Karpas-422 (cell line): ENCODE measurements around the gene PYGO1. TPM values are rescaled to one million over a fixed set of nuclear protein-coding genes. Genes with fewer than 3 reads are reported as not detected.

Source experiments
- DNase-seq: peaks from one replicate; pipeline ENCODE4 v3.0.0-alpha.2; 2015
- H2AFZ ChIP-seq: fragments of 200-600 bp; sonication (generic); 2 replicates; pipeline ENCODE4 v1.6.1; 2014; ENCODE audit warnings: antibody characterized with exemption, low read length, mixed read lengths
- H3K27ac ChIP-seq: fragments of 200-600 bp; sonication (generic); 2 replicates; pipeline ENCODE4 v1.5.1; 2014; ENCODE audit warnings: mild to moderate bottlenecking, low read length, moderate library complexity
- H3K27me3 ChIP-seq: fragments of 200-600 bp; sonication (generic); 2 replicates; pipeline ENCODE4 v1.6.1; 2014; ENCODE audit warnings: low read length, mixed read lengths
- H3K36me3 ChIP-seq: fragments of 200-600 bp; sonication (generic); 2 replicates; pipeline ENCODE4 v1.6.1; 2014; ENCODE audit warnings: low read length, mixed read lengths; ENCODE audit not compliant: insufficient read depth
- H3K4me1 ChIP-seq: fragments of 200-600 bp; sonication (generic); 2 replicates; pipeline ENCODE4 v1.6.1; 2014; ENCODE audit warnings: mild to moderate bottlenecking, low read length, mixed read lengths
- H3K4me2 ChIP-seq: fragments of 200-600 bp; sonication (generic); 2 replicates; pipeline ENCODE4 v1.6.1; 2014; ENCODE audit warnings: low read length, low read depth, mild to moderate bottlenecking; ENCODE audit not compliant: poor library complexity, severe bottlenecking
- H3K4me3 ChIP-seq: fragments of 200-600 bp; sonication (generic); 2 replicates; pipeline ENCODE4 v1.5.1; 2014; ENCODE audit warnings: mild to moderate bottlenecking, antibody characterized with exemption, low read length, mixed read lengths
- H3K79me2 ChIP-seq: fragments of 200-600 bp; sonication (generic); 2 replicates; pipeline ENCODE4 v1.6.1; 2014; ENCODE audit warnings: mild to moderate bottlenecking, low read length, mixed read lengths
- H3K9ac ChIP-seq: fragments of 200-600 bp; sonication (generic); 2 replicates; pipeline ENCODE4 v1.6.0; 2014; ENCODE audit warnings: low read length
- H3K9me2 ChIP-seq: fragments of 200-600 bp; sonication (generic), shearing (Covaris generic); replicated peaks from 2 replicates; pipeline ENCODE4 v1.6.0; 2014; ENCODE audit warnings: mild to moderate bottlenecking, low read length, moderate library complexity; ENCODE audit not compliant: insufficient read depth
- H3K9me3 ChIP-seq: fragments of 300-700, 200-600 bp; sonication (generic); 2 replicates; pipeline ENCODE4 v1.6.1; 2014; ENCODE audit warnings: low read length, mixed read lengths
- H4K20me1 ChIP-seq: fragments of 200-600 bp; sonication (generic); 2 replicates; pipeline ENCODE4 v1.6.1; 2014; ENCODE audit warnings: mild to moderate bottlenecking, antibody characterized with exemption, low read length, low read depth; ENCODE audit not compliant: insufficient read depth
- total RNA-seq: library from RNA; depleted of rRNA; stranded (reverse); fragments of >200 nt; shearing (Covaris generic); gene quantifications from 2 replicates; pipeline ENCODE4 v1.2.3, GENCODE V29; 2014; ENCODE audit warnings: low replicate concordance; rRNA removed

The PYGO1 gene
- total RNA-seq = not detected in 2 replicates

GRCh38 chr15:55588070-55588814 is at the start of gene PYGO1:
Gene PYGO1 (minus strand): TSS chr15:55588345. CDS start chr15:55587883, 462 bp downstream.
- Histone ChIP-seq H3K4me2 (no peak within 1 kb of the TSS), H3K9ac (no peak within 1 kb of the TSS), H3K4me1 (no peaks in the 10 kb centered on the region), H4K20me1 (no peaks in the 10 kb centered on the region), H3K27ac (no peak within 1 kb of the TSS), H2AFZ (no peak within 1 kb of the TSS), H3K27me3 (no peaks in the 10 kb centered on the region), H3K9me3 (0 out of 2 replicates have a peak, but pooled peaks cover 4% of the 10 kb centered on the region), H3K79me2 (no peaks in the 10 kb centered on the region), H3K9me2 (no peaks in the 10 kb centered on the region), H3K36me3 (no peaks in the 10 kb centered on the region), H3K4me3 (no peak within 1 kb of the TSS)
- no peak for DNase-seq

GRCh38 chr15:55637086-55637485 is 48.9 kb upstream of the PYGO1 start:
- Histone ChIP-seq H3K79me2 (no peaks in the 10 kb centered on the region), H4K20me1 (no peaks in the 10 kb centered on the region), H3K27ac (no peak overlapping the region), H3K4me2 (no peak overlapping the region), H2AFZ (no peak overlapping the region), H3K36me3 (no peaks in the 10 kb centered on the region), H3K9ac (no peak overlapping the region), H3K27me3 (no peaks in the 10 kb centered on the region), H3K4me3 (no peak overlapping the region), H3K4me1 (no peaks in the 10 kb centered on the region), H3K9me3 (no peaks in the 10 kb centered on the region), H3K9me2 (no peaks in the 10 kb centered on the region)
- DNase-seq = no peak

GRCh38 chr15:55633731-55634130 is 45.6 kb upstream of the PYGO1 start:
- H3K9ac ChIP-seq = no peak overlapping the region
- H3K4me1 ChIP-seq = no peaks in the 10 kb centered on the region
- H3K9me3 ChIP-seq = no peaks in the 10 kb centered on the region
- no peak overlapping the region for H3K4me2 ChIP-seq
- H3K36me3 ChIP-seq = no peaks in the 10 kb centered on the region
- H3K79me2 ChIP-seq = no peaks in the 10 kb centered on the region
- H2AFZ ChIP-seq = no peak overlapping the region
- H3K27ac ChIP-seq = no peak overlapping the region
- DNase-seq = no peak
- H3K27me3 ChIP-seq = no peaks in the 10 kb centered on the region
- no peaks in the 10 kb centered on the region for H4K20me1 ChIP-seq
- H3K9me2 ChIP-seq = no peaks in the 10 kb centered on the region
- H3K4me3 ChIP-seq = no peak overlapping the region

- Histone ChIP-seq H3K9me2 (no peaks in the 10 kb centered on the region), H3K4me3 (no peak overlapping the region), H3K4me1 (no peaks in the 10 kb centered on the region), H3K4me2 (no peak overlapping the region), H3K79me2 (no peaks in the 10 kb centered on the region), H3K9me3 (no peaks in the 10 kb centered on the region), H4K20me1 (no peaks in the 10 kb centered on the region), H3K9ac (no peak overlapping the region), H3K27ac (no peak overlapping the region), H3K36me3 (no peaks in the 10 kb centered on the region), H3K27me3 (no peaks in the 10 kb centered on the region), H2AFZ (no peak overlapping the region)
- no peak for DNase-seq
Measured at GRCh38 chr15:55632434-55632833, 44.3 kb upstream of the PYGO1 start.

GRCh38 chr15:55630858-55631257 is 42.7 kb upstream of the PYGO1 start:
- Histone ChIP-seq H3K36me3 (no peaks in the 10 kb centered on the region), H4K20me1 (no peaks in the 10 kb centered on the region), H2AFZ (no peak overlapping the region), H3K79me2 (no peaks in the 10 kb centered on the region), H3K27ac (no peak overlapping the region), H3K9me2 (no peaks in the 10 kb centered on the region), H3K4me1 (no peaks in the 10 kb centered on the region), H3K9ac (no peak overlapping the region), H3K9me3 (no peaks in the 10 kb centered on the region), H3K4me3 (no peak overlapping the region), H3K27me3 (no peaks in the 10 kb centered on the region), H3K4me2 (no peak overlapping the region)
- no peak for DNase-seq

- Histone ChIP-seq H3K79me2 (no peaks in the 10 kb centered on the region), H3K9me3 (no peaks in the 10 kb centered on the region), H2AFZ (no peak overlapping the region), H3K4me1 (no peaks in the 10 kb centered on the region), H3K9me2 (no peaks in the 10 kb centered on the region), H3K36me3 (no peaks in the 10 kb centered on the region), H3K9ac (no peak overlapping the region), H3K27me3 (no peaks in the 10 kb centered on the region), H3K27ac (no peak overlapping the region), H4K20me1 (no peaks in the 10 kb centered on the region), H3K4me3 (no peak overlapping the region), H3K4me2 (no peak overlapping the region)
- no peak for DNase-seq
Measured at GRCh38 chr15:55628369-55628730, 40.2 kb upstream of the PYGO1 start.

- H3K36me3 ChIP-seq = no peaks in the 10 kb centered on the region
- H3K4me3 ChIP-seq = no peak overlapping the region
- H3K27ac ChIP-seq = no peak overlapping the region
- H3K79me2 ChIP-seq = no peaks in the 10 kb centered on the region
- no peaks in the 10 kb centered on the region for H3K9me3 ChIP-seq
- no peak overlapping the region for H2AFZ ChIP-seq
- H3K4me1 ChIP-seq = no peaks in the 10 kb centered on the region
- no peaks in the 10 kb centered on the region for H3K9me2 ChIP-seq
- no peak for DNase-seq
- H3K27me3 ChIP-seq = no peaks in the 10 kb centered on the region
- no peak overlapping the region for H3K9ac ChIP-seq
- no peaks in the 10 kb centered on the region for H4K20me1 ChIP-seq
- no peak overlapping the region for H3K4me2 ChIP-seq
Measured at GRCh38 chr15:55627730-55628368, 39.7 kb upstream of the PYGO1 start.

GRCh38 chr15:55619783-55620182 is 31.6 kb upstream of the PYGO1 start:
- Histone ChIP-seq H3K9me3 (no peaks in the 10 kb centered on the region), H3K27ac (no peak overlapping the region), H3K79me2 (no peaks in the 10 kb centered on the region), H3K9me2 (no peaks in the 10 kb centered on the region), H3K4me2 (no peak overlapping the region), H3K4me3 (no peak overlapping the region), H3K36me3 (no peaks in the 10 kb centered on the region), H3K9ac (no peak overlapping the region), H3K27me3 (no peaks in the 10 kb centered on the region), H3K4me1 (no peaks in the 10 kb centered on the region), H2AFZ (no peak overlapping the region; the same call in 1 of the 2 replicates), H4K20me1 (no peaks in the 10 kb centered on the region)
- DNase-seq = no peak
